GM04504 (cell line): ENCODE measurements around the gene DENND10.
"Not testable (repeated sequence)": the region's sequence is repeated elsewhere in the genome, so short reads cannot be mapped to it uniquely, and the experiment has no call there.

ENCODE experiments used
- DNase-seq: peaks from one replicate; pipeline ENCODE4 v3.0.0-alpha.2; 2012; ENCODE audit warnings: low read depth

The DENND10 gene

DNA sequence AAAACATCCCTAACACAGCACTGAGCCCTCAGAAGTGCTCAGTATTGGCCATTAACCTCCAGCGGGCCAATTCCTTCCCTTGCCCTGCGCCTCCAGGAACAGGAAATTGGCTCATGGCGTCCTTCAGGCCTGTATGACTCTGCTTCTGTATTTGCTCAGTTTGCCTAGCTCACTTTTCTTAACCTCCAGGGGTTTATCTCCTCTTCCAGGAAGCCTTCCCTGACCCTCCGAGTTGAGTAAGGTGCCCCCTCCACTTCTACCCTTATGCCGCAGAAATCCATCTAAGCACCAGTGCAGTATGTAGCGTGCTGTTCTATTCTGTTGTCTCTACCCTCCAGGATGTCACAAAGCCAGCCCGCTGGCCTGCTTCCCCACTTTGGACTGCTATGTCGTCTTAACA is 62.7 kb downstream of the DENND10 start:
- no peak for DNase-seq

DNA sequence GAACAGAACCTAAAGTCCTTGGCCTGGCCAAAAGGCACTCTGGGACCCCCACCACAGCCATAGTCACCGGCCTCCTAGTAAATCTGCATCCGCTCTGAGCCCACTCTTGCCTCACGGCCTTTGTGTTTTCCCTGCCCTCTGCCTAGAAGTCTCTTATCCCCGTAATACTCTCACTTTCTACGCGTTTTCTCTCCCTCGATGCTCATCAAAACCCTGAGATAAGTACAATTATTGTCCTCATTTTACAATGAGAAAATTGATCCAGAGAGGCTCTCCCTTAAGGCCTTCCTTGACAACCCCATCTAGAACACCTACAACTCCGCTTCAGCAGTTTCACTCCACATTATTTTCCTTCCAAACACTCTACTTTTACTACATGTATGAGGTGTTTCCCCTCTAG is 63.1 kb downstream of the DENND10 start:
- no peak for DNase-seq

DNA sequence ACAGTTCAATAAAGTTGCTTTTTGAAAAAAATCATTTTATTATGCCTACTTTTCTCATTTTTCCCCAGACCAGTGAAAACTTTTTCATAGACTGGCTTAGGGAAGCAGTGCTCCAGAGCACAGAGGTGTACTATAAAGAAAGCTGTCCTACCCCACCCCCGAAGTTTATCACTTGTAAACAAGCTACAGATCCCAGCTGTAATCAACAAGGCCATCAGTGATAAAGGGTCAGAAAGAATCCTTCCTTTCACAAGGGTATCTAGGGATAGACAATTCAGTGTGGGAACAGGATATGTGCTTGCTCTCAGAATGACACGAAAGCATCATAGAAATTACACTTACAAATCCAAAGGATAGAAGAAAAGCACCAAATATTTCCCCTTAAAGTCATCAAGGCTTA is 70.2 kb downstream of the DENND10 start:
- no peak for DNase-seq

DNA sequence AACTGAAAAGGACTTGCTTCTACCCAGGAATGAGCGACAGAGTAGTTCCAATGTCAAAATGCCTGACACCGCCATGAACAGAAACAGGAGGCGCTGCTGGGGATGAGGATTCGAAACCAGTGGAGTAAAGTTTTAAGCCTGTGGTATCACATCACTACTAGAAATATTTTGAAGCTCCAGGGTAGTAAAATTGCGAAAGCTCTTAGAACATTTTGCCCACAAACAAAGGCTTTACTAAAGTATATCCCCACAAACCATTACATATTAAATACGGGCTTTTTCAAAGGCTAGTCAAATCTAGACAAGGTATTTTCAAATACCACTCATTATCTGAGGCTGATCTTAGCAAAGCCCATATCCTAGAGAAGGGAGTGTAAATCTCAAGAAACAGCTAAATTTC is 72.3 kb downstream of the DENND10 start:
- DNase-seq: no peak

DNA sequence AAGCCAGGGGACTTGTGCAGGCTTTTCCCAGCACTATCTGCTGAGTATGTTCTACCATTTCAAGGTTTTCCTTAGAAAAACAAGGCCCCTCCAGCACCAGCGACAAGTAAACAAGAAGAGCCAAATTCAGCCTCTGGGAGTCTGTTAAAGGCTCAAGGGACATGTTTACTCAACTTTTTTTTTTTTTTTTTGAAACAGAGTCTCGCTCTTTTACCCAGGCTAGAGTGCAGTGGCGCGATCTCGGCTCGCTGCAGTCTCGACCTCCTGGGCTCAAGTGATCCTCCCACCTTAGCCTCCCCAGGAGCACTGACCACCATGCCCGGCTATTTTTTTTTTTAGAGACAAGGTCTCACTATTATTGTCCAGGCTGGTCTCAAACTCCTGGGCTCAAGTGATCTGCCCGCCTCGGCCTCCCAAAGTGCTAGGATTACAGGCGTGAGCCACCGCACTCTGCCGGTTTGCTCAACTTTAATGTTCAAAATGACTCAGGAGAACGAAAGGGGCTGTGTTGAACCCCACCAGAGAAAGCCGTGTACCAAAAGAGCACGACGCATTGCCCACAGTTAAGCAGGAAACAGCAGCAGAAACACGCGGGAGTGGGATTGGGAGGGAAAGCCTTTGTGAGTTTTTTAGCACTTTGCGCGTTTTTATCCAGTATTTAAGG is 73.9 kb downstream of the DENND10 start:
- no peak for DNase-seq

DNA sequence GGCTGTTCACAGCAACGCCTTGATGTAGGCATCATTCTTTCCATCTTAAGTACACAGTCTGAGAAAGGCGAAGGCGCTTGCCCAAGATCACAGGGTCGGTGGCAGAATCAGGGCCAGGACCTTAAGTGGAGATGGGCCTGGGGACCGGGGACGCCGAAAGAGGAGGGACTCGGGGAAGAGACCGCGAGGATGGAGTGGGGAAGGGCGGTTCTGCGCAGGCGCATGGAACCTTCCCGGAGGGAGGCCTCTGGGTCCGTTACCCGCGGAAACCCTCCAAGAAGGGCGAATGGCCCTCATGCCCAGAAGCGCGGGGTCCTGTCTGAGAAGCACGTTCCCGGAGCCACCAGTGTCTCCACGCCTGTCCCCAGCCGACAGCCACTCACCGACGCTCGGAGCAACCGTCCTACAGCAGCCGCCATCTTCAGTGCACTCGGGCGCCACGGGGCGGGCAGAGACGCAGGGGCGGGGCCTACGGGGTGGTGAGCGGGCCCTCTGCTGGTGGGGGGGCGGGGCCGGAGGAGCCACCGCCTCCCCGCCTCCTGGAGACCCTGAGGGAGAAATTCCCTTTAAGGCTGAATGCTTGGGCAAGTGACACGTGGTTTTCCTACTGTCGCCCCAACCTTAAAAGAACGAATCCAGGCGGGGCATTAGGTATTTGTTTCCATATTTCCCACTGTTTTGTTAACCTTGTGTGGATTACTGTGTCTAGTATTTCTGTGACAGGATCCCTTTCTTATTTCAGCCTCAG is 74.6 kb downstream of the DENND10 start, which contains the start of gene PRDX3:
Gene PRDX3, minus strand, starts transcription at position 441 of the 748 bp plus-strand sequence. Its CDS starts 22 bp downstream, at position 419.
- DNase-seq: peak; percentile 67

DNA sequence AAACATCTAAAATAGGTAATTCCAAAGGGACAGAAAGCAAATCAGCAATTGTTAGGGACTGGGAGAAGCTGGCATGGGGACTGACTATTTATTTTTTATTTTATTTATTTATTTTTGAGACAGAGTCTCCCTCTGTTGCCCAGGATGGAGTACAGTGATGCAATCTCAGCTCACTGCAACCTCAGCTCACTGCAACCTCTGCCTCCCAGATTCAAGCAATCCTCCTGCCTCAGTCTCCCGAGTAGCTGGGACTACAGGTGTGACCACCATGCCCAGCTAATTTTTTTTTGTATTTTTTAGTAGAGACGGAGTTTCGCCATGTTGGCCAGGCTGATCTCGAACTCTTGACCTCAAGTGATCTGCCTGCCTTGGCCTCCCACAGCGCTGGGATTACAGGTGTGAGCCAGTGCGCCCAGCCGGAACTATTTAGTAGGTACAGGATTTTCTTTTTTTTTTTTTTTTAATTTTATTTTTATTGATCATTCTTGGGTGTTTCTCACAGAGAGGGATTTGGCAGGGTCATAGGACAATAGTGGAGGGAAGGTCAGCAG is 77.0 kb downstream of the DENND10 start:
- not testable (repeated sequence) for DNase-seq

DNA sequence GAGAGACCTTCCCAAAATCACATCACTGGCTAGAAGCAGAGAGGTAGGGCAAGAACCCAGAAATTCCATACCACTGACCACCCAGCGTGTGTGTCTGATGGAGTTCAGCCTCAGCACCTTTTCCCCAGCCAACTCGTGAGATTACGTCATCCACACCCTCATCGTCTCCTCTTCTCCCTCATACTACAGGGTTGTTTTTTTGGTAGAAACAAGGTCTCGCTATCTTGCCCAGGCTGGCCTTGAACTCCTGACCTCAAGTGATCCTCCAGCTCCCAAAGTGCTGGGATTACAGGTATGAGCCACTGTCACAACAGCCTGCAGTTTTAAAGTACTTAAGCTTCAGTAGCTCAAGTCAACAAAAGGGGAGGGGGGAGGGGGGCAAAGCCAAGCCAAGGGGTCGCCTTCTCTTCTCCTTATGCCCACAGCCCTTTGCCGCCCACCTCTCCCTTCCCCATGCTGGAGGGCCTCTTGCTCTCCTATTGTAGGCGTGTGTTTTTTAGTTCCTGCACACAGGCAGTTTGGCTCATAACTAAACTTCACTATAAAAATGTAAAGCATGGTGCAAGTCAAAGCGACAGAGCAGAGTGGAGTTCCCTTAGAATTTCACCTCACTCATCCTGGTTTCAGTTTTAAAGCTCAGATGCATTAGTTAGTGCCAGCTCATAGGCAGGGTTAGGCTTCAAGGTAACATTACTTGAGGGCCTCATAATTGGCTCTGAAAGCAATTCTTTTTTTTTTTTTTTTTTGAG is 79.9 kb downstream of the DENND10 start:
- DNase-seq: no peak
